Memory B cell (primary cell): ENCODE data around the gene AKAIN1.

Experiments used
- ATAC-seq: fragments of 150-1000 bp; cut with Tn5 transposase; 2 replicates; pipeline ENCODE4 v1.10.0; 2021; ENCODE audit warnings: low read depth, mild to moderate bottlenecking, moderate library complexity
- DNase-seq, 2 donors: peaks; one replicate each; pipeline ENCODE4 v3.0.0; 2022; ENCODE audit warnings: low spot score in 2 of 2
- H3K27ac Mint-ChIP-seq: one replicate; pipeline ENCODE4 v1.8.0; 2022; ENCODE audit warnings: mild to moderate bottlenecking, moderate library complexity, mixed read lengths
- H3K27me3 Mint-ChIP-seq: one replicate; pipeline ENCODE4 v1.8.0; 2022; ENCODE audit warnings: mixed read lengths
- H3K36me3 Mint-ChIP-seq: one replicate; pipeline ENCODE4 v1.8.0; 2022; ENCODE audit warnings: mild to moderate bottlenecking, mixed read lengths
- H3K4me1 Mint-ChIP-seq: one replicate; pipeline ENCODE4 v1.8.0; 2022; ENCODE audit warnings: mixed read lengths
- H3K4me3 Mint-ChIP-seq: one replicate; pipeline ENCODE4 v1.8.0; 2022; ENCODE audit warnings: mild to moderate bottlenecking, moderate library complexity, mixed read lengths
- H3K9me3 Mint-ChIP-seq: one replicate; pipeline ENCODE4 v1.8.0; 2022; ENCODE audit warnings: mixed read lengths

The AKAIN1 gene

DNA sequence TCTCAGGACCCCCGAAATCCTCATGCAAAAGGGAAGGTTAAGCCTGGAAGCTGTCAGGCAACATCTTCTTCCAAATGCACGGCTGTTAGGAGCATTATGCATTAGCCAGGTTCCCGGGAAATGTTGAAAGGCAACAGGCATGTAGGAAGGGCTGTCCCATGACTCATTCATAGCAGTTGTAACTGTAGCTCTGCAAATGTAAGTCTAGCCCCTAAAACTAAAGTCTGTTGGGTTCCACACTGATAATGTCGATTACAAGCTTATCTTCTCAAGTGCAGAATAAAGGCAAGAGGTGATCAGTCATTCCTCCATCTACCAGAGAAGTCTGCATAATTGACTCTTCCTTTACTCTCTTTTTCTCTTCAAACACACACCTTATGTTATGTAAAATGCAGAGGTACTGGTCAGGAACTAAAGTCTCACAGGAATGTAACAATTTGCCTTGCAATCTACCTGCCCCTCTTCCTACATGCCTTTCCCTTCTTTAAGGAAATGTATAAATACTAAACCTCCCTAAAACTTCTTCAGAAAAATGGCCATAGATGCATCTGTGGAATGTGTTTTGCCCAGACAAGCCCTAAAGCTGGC is 99.8 kb downstream of the AKAIN1 start:
- H3K27ac Mint-ChIP-seq: no peak overlapping the region
- DNase-seq (no peak), ATAC-seq (no peak)
- peaks cover 4% of the 10 kb centered on the region for H3K27me3 Mint-ChIP-seq
- no peaks in the 10 kb centered on the region for H3K36me3 Mint-ChIP-seq
- peaks cover under 1% of the 10 kb centered on the region for H3K9me3 Mint-ChIP-seq
- no peak overlapping the region for H3K4me3 Mint-ChIP-seq
- no peaks in the 10 kb centered on the region for H3K4me1 Mint-ChIP-seq

DNA sequence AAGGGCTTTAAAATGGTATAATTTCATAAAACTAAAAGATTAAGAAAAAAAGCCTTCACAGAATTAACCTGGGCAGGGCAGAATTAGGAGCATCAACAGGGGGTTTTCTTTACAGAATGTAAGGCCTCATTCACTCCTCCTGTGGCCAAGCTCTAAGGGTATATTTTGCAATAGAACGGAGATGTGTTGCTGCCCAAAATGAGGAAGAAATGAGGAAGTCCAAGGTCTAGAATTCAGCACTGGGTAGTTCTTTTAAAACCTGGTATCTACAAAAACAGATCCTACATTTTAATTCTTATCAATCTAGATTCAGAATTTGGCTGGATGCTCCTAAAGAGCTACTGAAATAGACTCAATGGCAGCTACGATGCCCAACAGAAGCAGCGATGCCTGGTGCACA is 101.8 kb downstream of the AKAIN1 start:
- Mint-ChIP-seq H3K4me3 (no peak overlapping the region), H3K36me3 (no peaks in the 10 kb centered on the region), H3K9me3 (peaks cover 3% of the 10 kb centered on the region), H3K27ac (no peak overlapping the region), H3K4me1 (no peaks in the 10 kb centered on the region), H3K27me3 (peaks cover 1% of the 10 kb centered on the region)
- DNase-seq (no peak), ATAC-seq (no peak)

DNA sequence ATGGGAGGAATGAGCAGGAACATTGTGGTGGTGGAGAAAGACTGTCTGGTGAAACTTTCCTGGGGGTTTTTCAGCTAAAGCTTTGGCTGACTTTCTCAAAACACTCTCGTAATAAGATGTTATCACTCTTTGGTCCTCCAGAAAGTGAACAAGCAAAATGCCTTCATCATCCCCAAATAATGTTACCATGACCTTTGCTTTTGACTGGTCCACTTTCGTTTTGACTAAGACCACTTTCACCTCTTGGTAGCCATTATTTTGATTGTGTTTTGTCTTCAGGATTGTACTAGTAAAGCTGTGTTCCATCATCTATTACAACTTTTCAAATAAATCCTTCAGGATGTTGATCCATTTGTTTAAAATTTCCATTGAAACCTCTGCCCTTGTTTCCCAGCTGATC is 103.2 kb downstream of the AKAIN1 start:
- ATAC-seq (no peak), DNase-seq (no peak)
- Mint-ChIP-seq H3K4me3 (no peak overlapping the region), H3K27me3 (peaks cover under 1% of the 10 kb centered on the region), H3K4me1 (no peaks in the 10 kb centered on the region), H3K27ac (no peak overlapping the region), H3K36me3 (no peaks in the 10 kb centered on the region), H3K9me3 (peaks cover 3% of the 10 kb centered on the region)
